Esophagus muscularis mucosa (tissue), 4 donors: Measurements from ENCODE around the gene CGB7. TPM values are rescaled to one million over a fixed set of nuclear protein-coding genes. Genes with fewer than 3 reads are reported as not detected.
"Not testable (repeated sequence)": the region's sequence is repeated elsewhere in the genome, so short reads cannot be mapped to it uniquely, and the experiment has no call there.

Experiments
- DNase-seq: peaks from one replicate; pipeline ENCODE4 v3.0.0-alpha.2; 2017; ENCODE audit errors: extremely low spot score
- H3K27ac ChIP-seq, 4 donors: fragments of 200-600 bp; sonication (generic); replicated peaks in 1 of 4; 1 replicate in 3 of 4; 2 replicates in 1 of 4; pipeline ENCODE4 v1.5.1; 2016 to 2019; ENCODE audit warnings: mild to moderate bottlenecking in 1 of 4
- H3K27me3 ChIP-seq, 4 donors: fragments of 200-600 bp; sonication (generic); one replicate each; pipeline versions ENCODE4 v1.5.1 to v1.6.0; 2016 to 2019
- H3K36me3 ChIP-seq, 4 donors: fragments of 200-600 bp; sonication (generic); one replicate each; pipeline ENCODE4 v1.5.1; 2016 to 2019
- H3K4me1 ChIP-seq, 4 donors: fragments of 200-600 bp; sonication (generic); one replicate each; pipeline ENCODE4 v1.5.1; 2016 to 2019
- H3K4me3 ChIP-seq, 4 donors: fragments of 200-600 bp; sonication (generic); 1 replicate in 2 of 4; 2 replicates in 2 of 4; pipeline ENCODE4 v1.5.1; 2016 to 2019; ENCODE audit warnings: mild to moderate bottlenecking in 4 of 4, moderate library complexity in 1 of 4
- H3K9me3 ChIP-seq, 4 donors: fragments of 200-600 bp; sonication (generic); 1 replicate in 3 of 4; 2 replicates in 1 of 4; pipeline ENCODE4 v1.5.1; 2016 to 2019
- CTCF ChIP-seq, 3 experiments: fragments of 200-600 bp in 2 of 3; fragments of 450-650 bp in 1 of 3; sonication (generic) in 2 of 3; IDR thresholded peaks; one replicate each; pipeline ENCODE4 v1.5.1; 2017 to 2019; ENCODE audit warnings: antibody characterized with exemption in 3 of 3, mild to moderate bottlenecking in 2 of 3, moderate library complexity in 1 of 3
- EP300 ChIP-seq: sonication (generic); formaldehyde crosslinking; IDR thresholded peaks from one replicate; pipeline ENCODE4 v1.6.1; 2017; ENCODE audit warnings: antibody characterized with exemption
- POLR2A ChIP-seq: fragments of 450-650 bp; IDR thresholded peaks from one replicate; pipeline ENCODE4 v1.6.1; 2017; ENCODE audit warnings: antibody characterized with exemption, moderate library complexity, mild to moderate bottlenecking, low read depth
- POLR2AphosphoS5 ChIP-seq, 2 donors: sonication (generic); formaldehyde crosslinking; IDR thresholded peaks; one replicate each; pipeline ENCODE4 v1.6.1; 2017; ENCODE audit warnings: antibody characterized with exemption in 2 of 2
- WGBS: methylation state at CpG from one replicate; pipeline ENCODE4 v1.1.5; 2018; 5-methylcytosine and 5-hydroxymethylcytosine counted together
- intact Hi-C: fragments of 100-400 bp; cut with DNase I; formaldehyde crosslinking; loops from one replicate; pipeline ENCODE4 v1.15.1; 2023
- total RNA-seq, 4 donors: library from RNA; depleted of rRNA; stranded (reverse); fragments of >200 nt; gene quantifications; one replicate each; pipeline versions ENCODE4 v1.1.0 to v1.2.1, GENCODE V29; 2016

CGB7 gene
- total RNA-seq, 4 donors from 2014 or later, result not detected

GRCh38 chr19:49080392-49080791 is 22.8 kb upstream of the CGB7 start:
- no peak for TF ChIP-seq POLR2A
- TF ChIP-seq CTCF (IDR thresholded peaks at IDR 0.05), result no peak
- no peak for TF ChIP-seq POLR2AphosphoS5 (IDR thresholded peaks at IDR 0.05)
- TF ChIP-seq EP300, result no peak

GRCh38 chr19:49074869-49075268 is 17.3 kb upstream of the CGB7 start:
- H3K4me3 ChIP-seq, intact Hi-C loops, H3K36me3 ChIP-seq, DNase-seq, H3K9me3 ChIP-seq, H3K27ac ChIP-seq: not testable (repeated sequence)
- Histone ChIP-seq H3K27me3 (peaks cover 7 to 47% (median 37%) of the 10 kb centered on the region in 4 donors), H3K4me1 (peaks cover 5 to 20% (median 9%) of the 10 kb centered on the region in 4 donors)
- 21% methylated on average over 8 of the region's 9 CpGs for WGBS
- TF ChIP-seq CTCF (IDR thresholded peaks at IDR 0.05), result peak; percentile 57 to 86 (median 72)
- TF ChIP-seq POLR2AphosphoS5 (IDR thresholded peaks at IDR 0.05), result peak in 1 of 2 donors; percentile 22

More at GRCh38 chr19:49080392-49080791, 22.8 kb upstream of the CGB7 start:
- Histone ChIP-seq H3K27me3 (no peaks in the 10 kb centered on the region), H3K36me3 (no peaks in the 10 kb centered on the region), H3K4me3 (no peak overlapping the region), H3K4me1 (peaks cover 3 to 7% (median 5%) of the 10 kb centered on the region in 4 donors), H3K27ac (no peak overlapping the region), H3K9me3 (no peaks in the 10 kb centered on the region)
- no peak for DNase-seq
- 90% methylated on average over 4 of the region's 4 CpGs for WGBS
- intact Hi-C loops, result no loop called here

- Histone ChIP-seq H3K36me3 (no peaks in the 10 kb centered on the region), H3K4me3 (no peak overlapping the region), H3K4me1 (peaks cover 5 to 20% (median 9%) of the 10 kb centered on the region in 4 donors), H3K9me3 (no peaks in the 10 kb centered on the region), H3K27ac (no peak overlapping the region), H3K27me3 (peaks cover 7 to 58% (median 39%) of the 10 kb centered on the region in 4 donors)
- TF ChIP-seq POLR2AphosphoS5 (IDR thresholded peaks at IDR 0.05) (no peak), CTCF (IDR thresholded peaks at IDR 0.05) (no peak), POLR2A (no peak), EP300 (no peak)
- 60% methylated on average over 22 of the region's 23 CpGs for WGBS
- intact Hi-C loops, result no loop called here
- no peak for DNase-seq
Observed at GRCh38 chr19:49073514-49074378, 16.2 kb upstream of the CGB7 start.

- no peaks in the 10 kb centered on the region for H3K9me3 ChIP-seq
- WGBS, result 6% methylated on average over 16 of the region's 93 CpGs
- DNase-seq, result no peak
- intact Hi-C loops, result no loop called here
- H3K4me3 ChIP-seq, result peak overlapping the region; percentile 10 to 20 (median 16)
- no peak for TF ChIP-seq CTCF (IDR thresholded peaks at IDR 0.05)
- no peak for TF ChIP-seq POLR2A
- no peaks in the 10 kb centered on the region for H3K36me3 ChIP-seq
- H3K27me3 ChIP-seq, result peaks cover 7 to 76% (median 43%) of the 10 kb centered on the region in 4 donors
- no peak overlapping the region for H3K27ac ChIP-seq
- H3K4me1 ChIP-seq, result peaks cover 5 to 20% (median 9%) of the 10 kb centered on the region in 4 donors
Observed at GRCh38 chr19:49071860-49072547, 14.5 kb upstream of the CGB7 start.
